GM18519 (cell line): ENCODE measurements around the gene CRHR1.

Experiments used
- ATAC-seq: cut with Tn5 transposase; IDR thresholded peaks from one replicate; pipeline ENCODE4 v1.9.1; 2021; ENCODE audit warnings: mild to moderate bottlenecking, moderate library complexity; ENCODE audit not compliant: unreplicated experiment, low FRiP score

CRHR1 gene

GRCh38 chr17:45818699-45819098 lies 34.6 kb downstream of the CRHR1 start:
- ATAC-seq, result no peak

- no peak for ATAC-seq
These were observed 35.5 kb downstream of the CRHR1 start for GRCh38 chr17:45819632-45820031.

DNA sequence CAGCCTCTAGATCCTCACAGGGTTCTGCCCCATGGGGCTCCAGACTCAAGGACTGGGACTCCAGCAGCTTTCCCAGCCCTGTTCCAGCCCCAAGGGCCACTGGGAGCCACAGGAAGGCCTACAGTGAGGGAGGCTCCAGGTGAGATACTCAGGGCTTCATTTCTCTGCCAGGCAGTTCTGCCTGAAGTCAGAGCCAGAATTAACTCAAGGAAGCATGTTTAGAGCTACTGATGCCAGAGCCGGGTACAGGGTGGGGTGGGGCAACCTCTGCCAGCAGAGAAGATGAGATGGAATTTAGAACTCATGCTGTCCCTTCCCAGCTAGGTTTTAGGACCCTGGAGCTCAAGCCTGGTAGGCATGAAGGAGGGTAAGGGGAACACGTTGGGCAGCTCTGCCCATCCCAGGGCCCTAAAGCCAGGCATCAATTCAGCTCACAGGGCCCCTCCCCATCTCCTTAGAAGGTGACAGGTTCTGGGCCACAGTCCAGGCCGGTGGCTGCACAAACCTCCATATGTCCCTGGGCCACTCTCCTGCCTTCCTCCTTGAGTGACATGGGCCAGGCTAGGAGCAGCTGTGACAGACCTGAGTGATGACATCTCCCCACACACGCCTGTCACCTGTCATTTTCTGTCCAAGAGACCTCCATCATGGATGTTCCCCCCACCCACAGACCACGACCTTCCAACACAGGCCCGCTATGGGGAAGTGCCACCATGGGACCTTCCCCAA lies 36.1 kb downstream of the CRHR1 start:
- ATAC-seq, result no peak

DNA sequence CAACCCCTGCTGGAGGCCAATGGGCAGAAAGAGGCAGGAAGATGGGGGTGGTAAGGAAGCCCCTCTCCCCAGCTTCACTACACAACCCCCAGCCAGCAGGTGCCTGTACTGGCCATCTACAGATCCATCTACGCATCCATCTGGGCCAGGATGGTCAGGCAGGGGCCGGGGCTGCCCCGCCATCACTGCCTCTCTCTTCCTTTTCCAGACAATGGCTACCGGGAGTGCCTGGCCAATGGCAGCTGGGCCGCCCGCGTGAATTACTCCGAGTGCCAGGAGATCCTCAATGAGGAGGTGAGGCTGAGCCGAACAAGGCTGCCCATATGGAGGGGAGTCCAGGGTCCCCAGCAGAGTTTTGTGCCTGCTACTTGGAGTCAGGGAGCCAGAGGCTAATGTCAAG lies 37.0 kb downstream of the CRHR1 start:
- no peak for ATAC-seq

GRCh38 chr17:45823598-45823997 lies 39.5 kb downstream of the CRHR1 start:
- ATAC-seq, result no peak

DNA sequence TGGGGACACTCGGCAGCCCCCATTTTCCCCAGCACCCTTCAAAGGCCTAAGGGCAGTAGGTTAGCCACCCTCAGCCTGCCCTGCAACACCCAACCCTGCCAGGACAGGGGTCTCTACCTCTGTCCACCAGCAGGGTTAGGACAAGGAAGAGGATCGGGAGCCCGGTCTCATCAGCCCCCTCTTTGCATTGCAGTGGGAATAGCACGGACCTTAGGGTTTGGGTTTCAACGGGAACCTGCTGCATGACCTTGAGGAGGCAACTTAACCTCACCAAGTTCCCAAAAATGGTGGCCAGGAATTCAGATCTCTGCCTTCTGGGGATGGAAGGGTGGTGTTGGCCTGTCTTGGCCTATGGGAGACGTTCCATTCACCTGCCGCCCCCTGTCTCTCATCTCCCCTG lies 40.4 kb downstream of the CRHR1 start:
- ATAC-seq, result no peak

DNA sequence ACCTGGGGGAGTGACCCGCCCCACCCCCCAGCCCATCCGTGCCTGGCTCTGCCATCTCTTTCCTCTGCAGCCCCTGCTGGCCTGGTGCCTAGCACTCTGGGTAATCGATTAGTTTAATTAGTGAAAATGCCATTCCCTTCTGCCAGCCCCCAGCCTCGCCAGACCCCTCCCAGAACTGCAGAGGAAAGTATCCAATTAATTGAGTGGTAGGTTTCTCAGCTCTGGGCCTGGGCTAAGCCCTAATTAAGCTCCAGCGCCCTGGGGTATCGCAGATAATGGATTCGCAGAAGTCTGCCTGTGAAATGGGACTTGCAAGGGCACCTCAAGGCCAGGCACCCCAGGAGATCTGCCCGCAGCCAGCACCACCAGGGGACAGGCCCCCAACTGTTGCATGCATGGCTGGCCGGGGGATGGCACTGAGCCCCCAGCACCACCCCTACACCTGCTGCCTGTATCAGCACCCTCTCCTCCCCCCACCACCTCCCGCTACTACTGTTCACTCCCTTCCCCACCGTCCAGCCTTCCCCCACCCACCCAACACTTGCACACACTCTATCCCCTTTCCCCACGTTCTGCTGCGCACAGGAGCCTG lies 40.9 kb downstream of the CRHR1 start:
- no peak for ATAC-seq

DNA sequence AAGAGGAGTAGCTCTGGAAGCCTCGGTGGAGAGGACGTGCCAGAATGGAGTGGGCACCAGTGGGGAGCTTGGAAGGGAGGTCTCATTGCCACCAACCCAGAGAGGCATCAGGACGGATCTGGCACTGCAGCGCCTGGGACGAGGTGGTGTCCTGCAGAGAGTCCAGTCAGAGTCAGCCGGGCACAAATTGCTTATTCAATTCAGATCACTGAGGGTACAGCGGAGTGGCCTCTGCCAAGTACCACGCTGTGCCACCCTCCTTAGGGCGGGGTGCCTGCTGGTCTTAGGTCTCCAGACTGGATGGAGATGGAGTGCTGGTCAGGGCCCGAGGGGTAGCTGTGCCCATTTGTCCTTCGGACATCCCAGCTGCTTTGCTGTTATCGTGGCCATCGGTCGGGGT lies 41.7 kb downstream of the CRHR1 start:
- no peak for ATAC-seq

- no peak for ATAC-seq
These were observed 42.9 kb downstream of the CRHR1 start for GRCh38 chr17:45826919-45827588.

DNA sequence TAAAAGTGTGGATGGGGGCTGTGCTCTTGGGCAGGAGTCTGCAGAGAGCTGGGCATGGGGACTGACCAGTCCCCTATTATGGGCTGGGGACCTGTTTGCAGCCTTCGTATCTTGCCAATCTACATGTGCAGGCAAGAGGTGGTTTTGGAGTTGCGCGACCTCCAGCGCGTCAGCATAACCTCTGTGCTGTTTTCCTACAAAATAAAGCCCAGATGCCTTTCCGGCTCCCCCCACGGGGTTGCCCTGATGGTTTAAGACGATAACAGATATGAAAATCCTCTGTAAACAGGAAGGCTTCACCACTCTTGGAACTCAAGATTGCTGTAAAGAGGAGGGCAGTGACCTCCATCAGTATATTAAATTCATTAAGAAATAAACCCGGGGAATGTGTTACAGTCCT lies 44.1 kb downstream of the CRHR1 start:
- no peak for ATAC-seq

- ATAC-seq, result no peak
These were observed 44.5 kb downstream of the CRHR1 start for GRCh38 chr17:45828582-45829133.

DNA sequence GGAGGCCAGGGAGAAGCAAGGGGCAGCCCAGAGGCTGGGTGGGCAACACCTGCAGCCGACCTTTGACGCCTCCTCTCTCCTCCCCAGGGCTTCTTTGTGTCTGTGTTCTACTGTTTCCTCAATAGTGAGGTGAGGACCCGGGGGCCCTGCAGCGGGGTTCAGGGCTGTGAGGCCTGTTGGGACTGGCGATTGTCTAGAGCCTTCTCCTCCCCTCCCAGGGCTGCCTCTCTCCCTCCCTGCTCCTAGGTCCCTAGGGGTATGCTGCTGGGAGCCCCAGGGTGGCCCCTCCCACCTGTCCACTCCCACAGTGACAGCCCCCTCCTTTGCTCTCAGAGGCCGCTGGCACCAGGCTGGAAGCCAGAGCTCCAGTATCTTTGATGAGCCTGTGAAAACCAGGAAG lies 49.8 kb downstream of the CRHR1 start:
- no peak for ATAC-seq

DNA sequence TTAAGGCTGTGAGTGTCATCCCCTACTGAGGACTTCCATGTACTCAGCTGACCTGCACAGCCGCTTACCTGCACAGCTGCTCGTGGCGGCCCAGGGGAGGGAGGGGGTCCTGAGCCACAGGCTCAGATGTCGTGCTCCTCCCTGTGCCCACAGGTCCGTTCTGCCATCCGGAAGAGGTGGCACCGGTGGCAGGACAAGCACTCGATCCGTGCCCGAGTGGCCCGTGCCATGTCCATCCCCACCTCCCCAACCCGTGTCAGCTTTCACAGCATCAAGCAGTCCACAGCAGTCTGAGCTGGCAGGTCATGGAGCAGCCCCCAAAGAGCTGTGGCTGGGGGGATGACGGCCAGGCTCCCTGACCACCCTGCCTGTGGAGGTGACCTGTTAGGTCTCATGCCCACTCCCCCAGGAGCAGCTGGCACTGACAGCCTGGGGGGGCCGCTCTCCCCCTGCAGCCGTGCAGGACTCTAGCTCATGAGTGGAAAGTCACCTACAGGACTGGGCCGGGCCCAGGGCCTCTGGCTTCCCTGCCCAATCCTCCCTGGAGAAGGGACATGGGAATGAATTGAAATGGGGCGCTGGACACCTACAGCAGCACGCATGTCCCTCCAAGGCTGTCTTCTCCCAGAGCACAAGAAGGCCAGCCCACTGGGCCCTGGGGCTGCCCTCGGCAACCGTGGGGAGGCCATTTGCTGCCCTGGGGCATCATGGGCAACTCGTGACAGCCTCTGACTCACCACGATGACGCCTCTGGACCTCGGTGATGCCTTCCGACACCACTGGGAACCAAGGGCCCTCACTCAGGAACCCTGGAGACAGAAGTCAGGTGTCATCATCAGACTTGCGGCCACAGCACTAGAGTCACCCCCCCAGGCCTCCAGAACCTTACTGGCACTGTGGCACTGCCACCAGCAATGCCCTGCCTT lies 50.6 kb downstream of the CRHR1 start:
- no peak for ATAC-seq

GRCh38 chr17:45835481-45835880 lies 51.4 kb downstream of the CRHR1 start:
- ATAC-seq, result no peak

DNA sequence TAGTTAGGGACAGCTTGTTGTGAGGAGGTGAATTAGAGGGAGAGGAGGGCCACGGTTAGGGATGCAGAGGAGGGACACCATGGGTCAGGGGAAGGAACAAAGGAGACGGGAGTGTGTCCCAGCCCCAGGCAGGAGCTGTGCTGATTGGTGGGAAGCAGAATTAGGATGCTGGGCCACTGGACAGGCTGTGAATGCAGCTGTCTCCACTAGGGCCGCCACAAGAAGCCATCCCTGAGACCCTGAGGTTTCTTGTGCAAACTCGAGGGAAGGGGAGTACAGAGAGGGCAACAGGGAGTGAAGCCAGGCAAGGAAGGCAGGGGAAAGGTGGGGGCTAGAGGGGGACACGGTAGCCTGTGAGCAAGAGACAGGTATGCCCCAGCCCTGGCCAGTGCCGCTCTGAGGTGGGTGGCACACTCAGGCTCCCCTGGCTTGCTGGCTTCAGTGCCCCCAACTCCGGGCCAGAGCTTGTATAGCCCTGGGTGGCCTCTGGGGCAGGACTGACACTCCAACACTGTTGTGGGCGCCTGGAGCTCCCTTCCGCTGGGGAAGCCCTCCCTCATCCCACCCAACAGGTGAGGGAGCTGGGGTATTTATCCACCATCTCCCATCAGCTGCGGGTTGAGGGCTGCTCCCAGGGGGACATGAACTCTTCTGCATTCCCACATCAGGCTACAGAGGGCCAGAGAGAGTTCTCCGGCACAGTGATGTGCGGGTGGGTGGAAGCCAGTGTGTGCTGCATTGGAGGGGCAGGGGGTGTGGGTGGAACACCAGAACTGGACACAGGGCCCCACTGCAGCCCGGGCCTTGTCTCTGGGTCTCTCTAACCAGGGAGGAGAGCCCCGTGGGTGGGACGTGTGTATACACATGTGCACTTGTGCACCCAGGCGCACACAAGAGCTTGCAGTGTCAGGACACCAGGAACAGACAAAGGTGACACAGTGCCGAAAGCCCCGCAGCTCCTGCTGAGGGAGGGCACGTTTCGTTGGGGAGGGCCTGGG lies 52.2 kb downstream of the CRHR1 start:
- no peak for ATAC-seq

DNA sequence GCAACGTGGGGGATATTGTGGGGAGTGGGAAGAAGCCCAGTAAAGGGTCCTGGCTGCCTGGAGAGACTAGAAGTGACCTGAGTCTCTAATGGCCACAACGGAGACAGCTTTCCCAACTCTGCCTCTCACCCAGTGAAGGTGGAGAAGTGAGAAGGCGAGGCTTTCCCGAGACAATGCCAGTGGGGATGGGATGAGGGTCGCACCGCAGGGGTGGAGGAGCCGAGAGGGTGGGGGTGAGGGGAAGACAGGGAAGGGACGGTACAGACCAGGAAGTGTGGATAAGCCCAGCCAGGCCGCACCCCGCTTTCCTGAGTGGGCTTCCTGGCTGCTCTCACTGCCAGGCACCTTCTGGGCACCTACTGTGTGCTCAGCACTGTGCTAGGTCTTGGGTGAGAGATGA lies 53.1 kb downstream of the CRHR1 start:
- ATAC-seq, result no peak

GRCh38 chr17:45837603-45838002 lies 53.5 kb downstream of the CRHR1 start:
- no peak for ATAC-seq

DNA sequence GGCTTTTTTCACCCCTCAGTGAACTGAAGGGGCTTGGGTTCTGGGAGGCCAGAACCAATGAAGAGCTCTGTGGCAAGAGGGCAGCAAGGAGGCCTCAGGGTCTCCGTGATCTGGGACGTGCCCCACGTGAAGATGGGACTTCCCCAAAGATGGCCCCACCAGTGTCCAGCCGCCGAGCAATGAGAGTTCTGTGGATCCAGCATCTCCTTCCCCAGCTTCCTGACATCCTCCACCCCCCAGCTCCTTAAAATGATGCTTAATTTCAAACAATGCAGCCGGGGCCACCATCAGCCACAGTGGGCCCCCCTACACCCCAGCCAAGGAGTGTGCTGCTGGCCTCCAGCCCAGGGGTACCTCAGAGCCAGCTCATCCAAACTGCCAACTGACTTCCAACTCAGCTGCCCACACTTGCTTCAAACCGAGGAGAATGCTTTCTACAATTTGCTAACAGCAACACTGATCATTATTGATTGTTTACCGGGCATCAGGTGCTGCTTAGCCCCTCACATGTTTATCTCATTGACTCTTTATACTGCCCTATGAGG lies 54.7 kb downstream of the CRHR1 start:
- ATAC-seq, result no peak

GRCh38 chr17:45839442-45839841 lies 55.3 kb downstream of the CRHR1 start:
- ATAC-seq, result no peak
